ENCODE measurements around the gene ANKRD60. TPM values are rescaled to one million over a fixed set of nuclear protein-coding genes. Genes with fewer than 3 reads are reported as not detected.

The ANKRD60 gene
- total RNA-seq, 1 donor, result not detected

- DNase-seq (ENCODE audit: insufficient read length, low spot score, missing footprints), result no peak
- Histone ChIP-seq H2AFZ (ENCODE audit: low read length) (no peak overlapping the region), H3K36me3 (ENCODE audit: insufficient read depth, low read length) (peaks cover 8% of the 10 kb centered on the region), H3K27me3 (ENCODE audit: insufficient read depth, low read length) (no peaks in the 10 kb centered on the region), H3K4me3 (ENCODE audit: insufficient read depth, low read length) (no peak overlapping the region), H3K9me3 (ENCODE audit: low read depth, low read length) (no peaks in the 10 kb centered on the region), H3K4me2 (ENCODE audit: insufficient read depth, low read length) (no peak overlapping the region), H3K4me1 (ENCODE audit: insufficient read depth, low read length) (peaks cover 19% of the 10 kb centered on the region), H3K79me2 (ENCODE audit: insufficient read depth, low read length) (peaks cover 42% of the 10 kb centered on the region), H3K27ac (ENCODE audit: low read depth, low read length) (no peak overlapping the region), H4K20me1 (ENCODE audit: insufficient read depth, low read length) (peaks cover 7% of the 10 kb centered on the region)
- no peak for TF ChIP-seq CTCF (IDR thresholded peaks at IDR 0.05; ENCODE audit: extremely low read depth, low read depth, low read length)
Measured at GRCh38 chr20:58256842-58257241, 28.4 kb upstream of the ANKRD60 start.

GRCh38 chr20:58256307-58256706 lies 27.9 kb upstream of the ANKRD60 start:
- H3K4me1 ChIP-seq (ENCODE audit: insufficient read depth, low read length), result peaks cover 22% of the 10 kb centered on the region
- peaks cover 46% of the 10 kb centered on the region for H3K79me2 ChIP-seq (ENCODE audit: insufficient read depth, low read length)
- H3K36me3 ChIP-seq (ENCODE audit: insufficient read depth, low read length), result peaks cover 9% of the 10 kb centered on the region
- H3K4me2 ChIP-seq (ENCODE audit: insufficient read depth, low read length), result no peak overlapping the region
- H4K20me1 ChIP-seq (ENCODE audit: insufficient read depth, low read length), result peaks cover 8% of the 10 kb centered on the region
- no peak for TF ChIP-seq CTCF (IDR thresholded peaks at IDR 0.05; ENCODE audit: extremely low read depth, low read depth, low read length)
- no peaks in the 10 kb centered on the region for H3K9me3 ChIP-seq (ENCODE audit: low read depth, low read length)
- no peak overlapping the region for H3K4me3 ChIP-seq (ENCODE audit: insufficient read depth, low read length)
- DNase-seq (ENCODE audit: insufficient read length, low spot score, missing footprints), result no peak
- no peak overlapping the region for H2AFZ ChIP-seq (ENCODE audit: low read length)
- H3K27ac ChIP-seq (ENCODE audit: low read depth, low read length), result no peak overlapping the region
- no peaks in the 10 kb centered on the region for H3K27me3 ChIP-seq (ENCODE audit: insufficient read depth, low read length)

- TF ChIP-seq CTCF (IDR thresholded peaks at IDR 0.05; ENCODE audit: extremely low read depth, low read depth, low read length), result no peak
- Histone ChIP-seq H2AFZ (ENCODE audit: low read length) (no peak overlapping the region), H3K4me1 (ENCODE audit: insufficient read depth, low read length) (peaks cover 17% of the 10 kb centered on the region), H3K79me2 (ENCODE audit: insufficient read depth, low read length) (peaks cover 50% of the 10 kb centered on the region), H4K20me1 (ENCODE audit: insufficient read depth, low read length) (peaks cover 2% of the 10 kb centered on the region), H3K4me2 (ENCODE audit: insufficient read depth, low read length) (no peak overlapping the region), H3K27ac (ENCODE audit: low read depth, low read length) (no peak overlapping the region), H3K4me3 (ENCODE audit: insufficient read depth, low read length) (no peak overlapping the region), H3K36me3 (ENCODE audit: insufficient read depth, low read length) (peaks cover 12% of the 10 kb centered on the region), H3K9me3 (ENCODE audit: low read depth, low read length) (no peaks in the 10 kb centered on the region), H3K27me3 (ENCODE audit: insufficient read depth, low read length) (no peaks in the 10 kb centered on the region)
- no peak for DNase-seq (ENCODE audit: insufficient read length, low spot score, missing footprints)
Measured at GRCh38 chr20:58254890-58255289, 26.4 kb upstream of the ANKRD60 start.

GRCh38 chr20:58251979-58252591 lies 23.6 kb upstream of the ANKRD60 start:
- Histone ChIP-seq H3K79me2 (ENCODE audit: insufficient read depth, low read length) (peaks cover 41% of the 10 kb centered on the region), H3K4me2 (ENCODE audit: insufficient read depth, low read length) (peak overlapping the region; percentile 43), H3K4me1 (ENCODE audit: insufficient read depth, low read length) (peaks cover 12% of the 10 kb centered on the region), H3K4me3 (ENCODE audit: insufficient read depth, low read length) (no peak overlapping the region), H4K20me1 (ENCODE audit: insufficient read depth, low read length) (peaks cover 2% of the 10 kb centered on the region), H3K27me3 (ENCODE audit: insufficient read depth, low read length) (no peaks in the 10 kb centered on the region), H3K9me3 (ENCODE audit: low read depth, low read length) (no peaks in the 10 kb centered on the region), H3K27ac (ENCODE audit: low read depth, low read length) (peak overlapping the region; percentile 64), H3K36me3 (ENCODE audit: insufficient read depth, low read length) (peaks cover 15% of the 10 kb centered on the region), H2AFZ (ENCODE audit: low read length) (no peak overlapping the region)
- peak; percentile 85 for DNase-seq (ENCODE audit: insufficient read length, low spot score, missing footprints)
- TF ChIP-seq CTCF (IDR thresholded peaks at IDR 0.05; ENCODE audit: extremely low read depth, low read depth, low read length), result no peak
